Endothelial cell of umbilical vein (primary cell): ENCODE results near the gene RPP40. TPM values are rescaled to one million over a fixed set of nuclear protein-coding genes. Genes with fewer than 3 reads are reported as not detected.

Experiments used
- BruUV-seq: library from RNA; stranded (reverse); fragments of 400-500 nt; replicated peaks from 2 replicates; lab custom pipeline; 2021; lab: Mats Ljungman, UMichigan
- CTCF ChIA-PET: fragments of 300-600, 350-600 bp; sonication (Branson Sonifier 250); formaldehyde crosslinking; loops from one replicate; lab custom pipeline; 2021; ENCODE audit warnings: antibody characterized with exemption, inconsistent platforms; lab: Charles Lee
- POLR2A ChIA-PET: fragments of 300-600, 350-600 bp; sonication (Branson Sonifier 250); formaldehyde crosslinking; loops from one replicate; lab custom pipeline; 2021; ENCODE audit warnings: antibody characterized with exemption, inconsistent platforms; lab: Charles Lee
- DNase-seq: peaks from one replicate; pipeline ENCODE4 v3.0.0-alpha.2; 2011; ENCODE audit warnings: low read depth, low spot score
- FAIRE-seq: peaks from 2 replicates; lab custom pipeline; 2011; peaks lifted over from hg19 to GRCh38; lab: Jason Lieb, UNC
- H2AFZ ChIP-seq: 2 replicates; pipeline ENCODE4 v1.6.0; 2012; ENCODE audit warnings: low read depth, low read length, control low read depth, inconsistent platforms
- H3K27ac ChIP-seq: 2 replicates; pipeline ENCODE4 v1.5.1; 2011; ENCODE audit warnings: low read depth, mild to moderate bottlenecking, control low read depth, low read length, moderate library complexity; ENCODE audit not compliant: insufficient read depth
- H3K27me3 ChIP-seq, 2 experiments: 2 replicates each; pipeline versions ENCODE4 v1.6.0 to v1.6.1; 2011; ENCODE audit warnings: low read length in 2 of 2, mixed read lengths in 1 of 2; ENCODE audit not compliant: control insufficient read depth in 2 of 2, insufficient read depth in 2 of 2
- H3K36me3 ChIP-seq, 2 experiments: 2 replicates in 1 of 2; 3 replicates in 1 of 2; pipeline ENCODE4 v1.5.1; 2011; ENCODE audit warnings: low read length in 2 of 2, mild to moderate bottlenecking in 1 of 2, moderate library complexity in 1 of 2; ENCODE audit not compliant: control insufficient read depth in 2 of 2, insufficient read depth in 2 of 2; ENCODE audit errors: extremely low read depth in 1 of 2
- H3K4me1 ChIP-seq: 3 replicates; pipeline ENCODE4 v1.5.1; 2011; ENCODE audit warnings: mild to moderate bottlenecking, low read length; ENCODE audit not compliant: control insufficient read depth, insufficient read depth; ENCODE audit errors: extremely low read depth
- H3K4me2 ChIP-seq: 2 replicates; pipeline ENCODE4 v1.6.1; 2011; ENCODE audit warnings: low read length, control low read depth, mixed read lengths; ENCODE audit not compliant: insufficient read depth
- H3K4me3 ChIP-seq, 3 experiments: fragments of 200-600 bp in 1 of 3; sonication (generic), shearing (Covaris generic) in 1 of 3; replicated peaks in 1 of 3; 2 replicates each; pipeline ENCODE4 v1.5.1; 2011 to 2016; ENCODE audit warnings: control low read depth in 3 of 3, low read length in 3 of 3, mild to moderate bottlenecking in 2 of 3, inconsistent platforms in 1 of 3, low read depth in 1 of 3, moderate library complexity in 1 of 3; ENCODE audit not compliant: insufficient read depth in 1 of 3
- H3K79me2 ChIP-seq: 2 replicates; pipeline ENCODE4 v1.6.0; 2012; ENCODE audit warnings: low read length, inconsistent platforms; ENCODE audit not compliant: control insufficient read depth, insufficient read depth
- H3K9ac ChIP-seq: replicated peaks from 2 replicates; pipeline ENCODE3; 2011; ENCODE audit warnings: low read length, control low read depth; ENCODE audit not compliant: insufficient read depth; ENCODE audit errors: extremely low read depth
- H3K9me1 ChIP-seq: replicated peaks from 3 replicates; pipeline ENCODE4 v1.6.0; 2011; ENCODE audit warnings: mild to moderate bottlenecking, low read length; ENCODE audit not compliant: control insufficient read depth, insufficient read depth; ENCODE audit errors: extremely low read depth
- H3K9me3 ChIP-seq: replicated peaks from 2 replicates; pipeline ENCODE4 v1.5.1; 2012; ENCODE audit warnings: low read length, inconsistent platforms; ENCODE audit not compliant: control insufficient read depth, insufficient read depth
- H4K20me1 ChIP-seq: replicated peaks from 2 replicates; pipeline ENCODE3; 2011; ENCODE audit warnings: mild to moderate bottlenecking, low read length; ENCODE audit not compliant: control insufficient read depth, insufficient read depth; ENCODE audit errors: extremely low read depth
- CTCF ChIP-seq, 2 donors: IDR thresholded peaks; 1 replicate in 1 of 2; 2 replicates in 1 of 2; pipeline ENCODE4 v1.5.1; 2011; ENCODE audit warnings: low read length in 2 of 2, mild to moderate bottlenecking in 2 of 2, moderate library complexity in 2 of 2, control low read depth in 1 of 2, inconsistent platforms in 1 of 2, low read depth in 1 of 2; ENCODE audit not compliant: insufficient read depth in 1 of 2; ENCODE audit errors: extremely low read depth in 1 of 2
- EZH2 ChIP-seq: IDR thresholded peaks from 2 replicates; pipeline ENCODE4 v1.6.1; 2012; ENCODE audit warnings: borderline replicate concordance, low read depth, mild to moderate bottlenecking, moderate library complexity, low read length, inconsistent platforms; ENCODE audit not compliant: severe bottlenecking
- FOS ChIP-seq: IDR thresholded peaks from 2 replicates; pipeline ENCODE4 v1.6.1; 2011; ENCODE audit warnings: mild to moderate bottlenecking, low read length, moderate library complexity, borderline replicate concordance; ENCODE audit not compliant: insufficient read depth
- GATA2 ChIP-seq: IDR thresholded peaks from 2 replicates; pipeline ENCODE4 v1.7.0; 2011; ENCODE audit warnings: low read depth, mild to moderate bottlenecking, moderate library complexity, mixed read lengths, low read length; ENCODE audit not compliant: insufficient read length, insufficient read depth
- JUN ChIP-seq: IDR thresholded peaks from 2 replicates; pipeline ENCODE4 v1.6.1; 2011; ENCODE audit warnings: borderline replicate concordance, low read depth; ENCODE audit not compliant: insufficient read length, insufficient read depth
- MAX ChIP-seq: IDR thresholded peaks from 2 replicates; pipeline ENCODE4 v1.6.1; 2011; ENCODE audit not compliant: insufficient read depth, insufficient read length
- MYC ChIP-seq: IDR thresholded peaks from one replicate; pipeline ENCODE4 v1.6.1; 2011; ENCODE audit warnings: mild to moderate bottlenecking, low read depth, low read length
- POLR2A ChIP-seq: IDR thresholded peaks from 2 replicates; pipeline ENCODE4 v1.6.1; 2012; ENCODE audit warnings: low read depth, mild to moderate bottlenecking, control low read depth, low read length
- POLR2AphosphoS5 ChIP-seq: IDR thresholded peaks from 2 replicates; pipeline ENCODE4 v1.6.1; 2012; ENCODE audit warnings: low read depth, mild to moderate bottlenecking, control low read depth, low read length, moderate library complexity; ENCODE audit not compliant: insufficient read depth
- dilution Hi-C: fragments of 300-500 bp; cut with MboI; formaldehyde crosslinking; loops from one replicate; pipeline ENCODE4 v1.15.0; 2019; ENCODE audit warnings: low sequenced_read_pairs; ENCODE audit not compliant: extremely low pct_ligation_motif_present
- intact Hi-C: fragments of 100-400 bp; cut with micrococcal nuclease; formaldehyde crosslinking; loops from one replicate; pipeline ENCODE4 v1.10.0; 2022
- polyA plus RNA-seq, 4 experiments: library from polyadenylated mRNA; depleted of rRNA in 3 of 4; stranded (reverse) in 3 of 4; unstranded in 1 of 4; fragments of >200 nt; gene quantifications; 2 replicates each; pipeline versions ENCODE4 v1.2.1 to v1.2.3, GENCODE V29; 2011 to 2012; ENCODE audit warnings: missing spikeins in 1 of 4
- total RNA-seq: library from RNA; stranded (reverse); gene quantifications from 2 replicates; pipeline ENCODE4 v1.2.3, GENCODE V29; 2021

Gene RPP40
- total and polyA plus RNA-seq, 2 donors (not counting 3 experiments of a cell fraction or from before 2014, with no cell fraction given), result 10.2 to 15.3 TPM

- POLR2A ChIA-PET, result no interaction called here
- BruUV-seq, result no TSS peak
Measured at GRCh38 chr6:4986999-4987398, 16.8 kb downstream of the RPP40 start.

GRCh38 chr6:4983322-4983721 is 20.5 kb downstream of the RPP40 start:
- Histone ChIP-seq H3K79me2 (no peaks in the 10 kb centered on the region), H2AFZ (no peak overlapping the region), H3K4me1 (peaks cover 3% of the 10 kb centered on the region), H3K9me3 (no peaks in the 10 kb centered on the region), H3K36me3 (no peaks in the 10 kb centered on the region), H3K4me3 (no peak overlapping the region), H3K9me1 (no peaks in the 10 kb centered on the region), H3K4me2 (no peak overlapping the region), H3K27ac (no peak overlapping the region), H4K20me1 (no peaks in the 10 kb centered on the region), H3K27me3 (peaks cover 3 to 4% of the 10 kb centered on the region in 2 experiments), H3K9ac (no peak overlapping the region)
- TF ChIP-seq MAX (no peak), POLR2AphosphoS5 (no peak), MYC (no peak), GATA2 (no peak), FOS (no peak), EZH2 (no peak), POLR2A (no peak), CTCF (IDR thresholded peaks at IDR 0.05; ENCODE audit: extremely low read depth in 1 of 2, insufficient read depth in 1 of 2, low read depth in 1 of 2, low read length in 2 of 2) (no peak)
- FAIRE-seq (no peak), DNase-seq (no peak)
- CTCF ChIA-PET, result no interaction called here
- POLR2A ChIA-PET, result no interaction called here
- BruUV-seq, result no TSS peak
- intact Hi-C loops (no loop called here), dilution Hi-C loops (no loop called here)

More at GRCh38 chr6:4986999-4987398, 16.8 kb downstream of the RPP40 start:
- dilution Hi-C loops (no loop called here), intact Hi-C loops (no loop called here)
- H3K79me2 ChIP-seq, result no peaks in the 10 kb centered on the region
- H3K4me2 ChIP-seq, result no peak overlapping the region
- H3K27ac ChIP-seq, result no peak overlapping the region
- H3K27me3 ChIP-seq, result peaks cover 0 to 4% of the 10 kb centered on the region in 2 experiments
- no peaks in the 10 kb centered on the region for H4K20me1 ChIP-seq
- H3K9me1 ChIP-seq, result no peaks in the 10 kb centered on the region
- DNase-seq, result no peak
- no peaks in the 10 kb centered on the region for H3K9me3 ChIP-seq
- no peaks in the 10 kb centered on the region for H3K36me3 ChIP-seq
- no peak for TF ChIP-seq EZH2
- no peak for TF ChIP-seq JUN
- no peak for TF ChIP-seq GATA2
- TF ChIP-seq POLR2AphosphoS5, result no peak
- TF ChIP-seq MYC, result no peak
- no peak overlapping the region for H2AFZ ChIP-seq
- no peak overlapping the region for H3K4me3 ChIP-seq
- no peak for FAIRE-seq
- CTCF ChIA-PET, result interaction anchor here (1.8 kb wide), 1 partner anchor 17 kb away, joined by 12 read pairs; the partner anchor contains the start of gene RPP40
- H3K9ac ChIP-seq, result no peak overlapping the region
- H3K4me1 ChIP-seq, result peaks cover 3% of the 10 kb centered on the region
